ENCODE results near the gene IRS2. TPM values are rescaled to one million over a fixed set of nuclear protein-coding genes. Genes with fewer than 3 reads are reported as not detected.
A peak's percentile ranks its signal among the peaks of the same experiment; 100 is the strongest.
"Not testable (repeated sequence)": the region's sequence is repeated elsewhere in the genome, so short reads cannot be mapped to it uniquely, and the experiment has no call there.

IRS2 gene
- total and polyA plus RNA-seq, 2 donors, result 1.4 to 9.1 TPM

GRCh38 chr13:109735436-109735966 is 50.9 kb downstream of the IRS2 start:
- Histone ChIP-seq H3K27ac (ENCODE audit: low read depth in 1 of 2, low read length in 1 of 2) (no peak overlapping the region), H3K4me1 (ENCODE audit: control insufficient read depth in 2 of 2, insufficient read depth in 2 of 2, low read length in 2 of 2) (peaks cover 0 to 21% of the 10 kb centered on the region in 2 donors), H3K36me3 (ENCODE audit: control insufficient read depth in 2 of 2, insufficient read depth in 2 of 2, low read length in 1 of 2) (no peaks in the 10 kb centered on the region), H3K9me3 (ENCODE audit: control insufficient read depth in 2 of 2, insufficient read depth in 1 of 2, low read length in 1 of 2) (peaks cover 0 to 6% of the 10 kb centered on the region in 2 donors), H3K4me3 (ENCODE audit: low read length in 2 of 2) (no peak overlapping the region), H3K27me3 (ENCODE audit: control insufficient read depth in 2 of 2, insufficient read depth in 1 of 2, low read length in 1 of 2) (no peaks in the 10 kb centered on the region)
- no peak for DNase-seq (ENCODE audit: low read depth in 6 of 9, low spot score in 9 of 9)
- 65% methylated on average over 4 of the region's 4 CpGs for WGBS

- Histone ChIP-seq H3K4me1 (ENCODE audit: control insufficient read depth in 2 of 2, insufficient read depth in 2 of 2, low read length in 2 of 2) (peaks cover 0 to 26% of the 10 kb centered on the region in 2 donors), H3K27me3 (ENCODE audit: control insufficient read depth in 2 of 2, insufficient read depth in 1 of 2, low read length in 1 of 2) (no peaks in the 10 kb centered on the region), H3K4me3 (ENCODE audit: low read length in 2 of 2) (no peak overlapping the region), H3K27ac (ENCODE audit: low read depth in 1 of 2, low read length in 1 of 2) (no peak overlapping the region), H3K36me3 (ENCODE audit: control insufficient read depth in 2 of 2, insufficient read depth in 2 of 2, low read length in 1 of 2) (no peaks in the 10 kb centered on the region), H3K9me3 (ENCODE audit: control insufficient read depth in 2 of 2, insufficient read depth in 1 of 2, low read length in 1 of 2) (peaks cover 0 to 6% of the 10 kb centered on the region in 2 donors)
- DNase-seq (ENCODE audit: low read depth in 6 of 9, low spot score in 9 of 9), result peak in 1 of 9 donors; percentile 37
- 65% methylated on average over 21 of the region's 21 CpGs for WGBS
Observed at GRCh38 chr13:109734002-109734785, 52.2 kb downstream of the IRS2 start.

GRCh38 chr13:109733550-109733949 is 52.8 kb downstream of the IRS2 start:
- no peaks in the 10 kb centered on the region for H3K36me3 ChIP-seq (ENCODE audit: control insufficient read depth in 2 of 2, insufficient read depth in 2 of 2, low read length in 1 of 2)
- no peaks in the 10 kb centered on the region for H3K27me3 ChIP-seq (ENCODE audit: control insufficient read depth in 2 of 2, insufficient read depth in 1 of 2, low read length in 1 of 2)
- no peak overlapping the region for H3K4me3 ChIP-seq (ENCODE audit: low read length in 2 of 2)
- no peak for DNase-seq (ENCODE audit: low read depth in 6 of 9, low spot score in 9 of 9)
- no peak overlapping the region for H3K27ac ChIP-seq (ENCODE audit: low read depth in 1 of 2, low read length in 1 of 2)
- WGBS, result 87% methylated on average over 29 of the region's 29 CpGs
- H3K4me1 ChIP-seq (ENCODE audit: control insufficient read depth in 2 of 2, insufficient read depth in 2 of 2, low read length in 2 of 2), result peaks cover 0 to 30% of the 10 kb centered on the region in 2 donors
- peaks cover 0 to 6% of the 10 kb centered on the region in 2 donors for H3K9me3 ChIP-seq (ENCODE audit: control insufficient read depth in 2 of 2, insufficient read depth in 1 of 2, low read length in 1 of 2)

GRCh38 chr13:109732470-109733170 is 53.8 kb downstream of the IRS2 start:
- not testable (repeated sequence) for DNase-seq (ENCODE audit: low read depth in 6 of 9, low spot score in 9 of 9); H3K36me3 ChIP-seq (ENCODE audit: control insufficient read depth in 2 of 2, insufficient read depth in 2 of 2, low read length in 1 of 2); H3K4me3 ChIP-seq (ENCODE audit: low read length in 2 of 2); H3K27me3 ChIP-seq (ENCODE audit: control insufficient read depth in 2 of 2, insufficient read depth in 1 of 2, low read length in 1 of 2); H3K9me3 ChIP-seq (ENCODE audit: control insufficient read depth in 2 of 2, insufficient read depth in 1 of 2, low read length in 1 of 2); H3K27ac ChIP-seq (ENCODE audit: low read depth in 1 of 2, low read length in 1 of 2)
- peaks cover 0 to 30% of the 10 kb centered on the region in 2 donors for H3K4me1 ChIP-seq (ENCODE audit: control insufficient read depth in 2 of 2, insufficient read depth in 2 of 2, low read length in 2 of 2)
- WGBS, result 98% methylated on average over 50 of the region's 50 CpGs

GRCh38 chr13:109730812-109731335 is 55.5 kb downstream of the IRS2 start:
- no peaks in the 10 kb centered on the region for H3K27me3 ChIP-seq (ENCODE audit: control insufficient read depth in 2 of 2, insufficient read depth in 1 of 2, low read length in 1 of 2)
- no peak for DNase-seq (ENCODE audit: low read depth in 6 of 9, low spot score in 9 of 9)
- H3K27ac ChIP-seq (ENCODE audit: low read depth in 1 of 2, low read length in 1 of 2), result no peak overlapping the region
- no peaks in the 10 kb centered on the region for H3K36me3 ChIP-seq (ENCODE audit: control insufficient read depth in 2 of 2, insufficient read depth in 2 of 2, low read length in 1 of 2)
- peaks cover 0 to 6% of the 10 kb centered on the region in 2 donors for H3K9me3 ChIP-seq (ENCODE audit: control insufficient read depth in 2 of 2, insufficient read depth in 1 of 2, low read length in 1 of 2)
- H3K4me3 ChIP-seq (ENCODE audit: low read length in 2 of 2), result no peak overlapping the region
- 98% methylated on average over 13 of the region's 13 CpGs for WGBS
- peaks cover 0 to 30% of the 10 kb centered on the region in 2 donors for H3K4me1 ChIP-seq (ENCODE audit: control insufficient read depth in 2 of 2, insufficient read depth in 2 of 2, low read length in 2 of 2)

- no peak overlapping the region for H3K27ac ChIP-seq (ENCODE audit: low read depth in 1 of 2, low read length in 1 of 2)
- peaks cover 0 to 27% of the 10 kb centered on the region in 2 donors for H3K4me1 ChIP-seq (ENCODE audit: control insufficient read depth in 2 of 2, insufficient read depth in 2 of 2, low read length in 2 of 2)
- no peak for DNase-seq (ENCODE audit: low read depth in 6 of 9, low spot score in 9 of 9)
- peaks cover 0 to 6% of the 10 kb centered on the region in 2 donors for H3K9me3 ChIP-seq (ENCODE audit: control insufficient read depth in 2 of 2, insufficient read depth in 1 of 2, low read length in 1 of 2)
- no peaks in the 10 kb centered on the region for H3K27me3 ChIP-seq (ENCODE audit: control insufficient read depth in 2 of 2, insufficient read depth in 1 of 2, low read length in 1 of 2)
- H3K36me3 ChIP-seq (ENCODE audit: control insufficient read depth in 2 of 2, insufficient read depth in 2 of 2, low read length in 1 of 2), result no peaks in the 10 kb centered on the region
- H3K4me3 ChIP-seq (ENCODE audit: low read length in 2 of 2), result no peak overlapping the region
- WGBS, result 95% methylated on average over 17 of the region's 17 CpGs
Observed at GRCh38 chr13:109728791-109729731, 57.3 kb downstream of the IRS2 start.

- no peak overlapping the region for H3K27ac ChIP-seq (ENCODE audit: low read depth in 1 of 2, low read length in 1 of 2)
- peaks cover 0 to 19% of the 10 kb centered on the region in 2 donors for H3K4me1 ChIP-seq (ENCODE audit: control insufficient read depth in 2 of 2, insufficient read depth in 2 of 2, low read length in 2 of 2)
- 96% methylated on average over 10 of the region's 10 CpGs for WGBS
- peaks cover 0 to 6% of the 10 kb centered on the region in 2 donors for H3K9me3 ChIP-seq (ENCODE audit: control insufficient read depth in 2 of 2, insufficient read depth in 1 of 2, low read length in 1 of 2)
- H3K36me3 ChIP-seq (ENCODE audit: control insufficient read depth in 2 of 2, insufficient read depth in 2 of 2, low read length in 1 of 2), result no peaks in the 10 kb centered on the region
- DNase-seq (ENCODE audit: low read depth in 6 of 9, low spot score in 9 of 9), result no peak
- H3K27me3 ChIP-seq (ENCODE audit: control insufficient read depth in 2 of 2, insufficient read depth in 1 of 2, low read length in 1 of 2), result no peaks in the 10 kb centered on the region
- no peak overlapping the region for H3K4me3 ChIP-seq (ENCODE audit: low read length in 2 of 2)
Observed at GRCh38 chr13:109728061-109728460, 58.3 kb downstream of the IRS2 start.

- Histone ChIP-seq H3K4me3 (ENCODE audit: low read length in 2 of 2) (no peak overlapping the region), H3K9me3 (ENCODE audit: control insufficient read depth in 2 of 2, insufficient read depth in 1 of 2, low read length in 1 of 2) (peaks cover 0 to 3% of the 10 kb centered on the region in 2 donors), H3K27me3 (ENCODE audit: control insufficient read depth in 2 of 2, insufficient read depth in 1 of 2, low read length in 1 of 2) (no peaks in the 10 kb centered on the region), H3K36me3 (ENCODE audit: control insufficient read depth in 2 of 2, insufficient read depth in 2 of 2, low read length in 1 of 2) (no peaks in the 10 kb centered on the region), H3K4me1 (ENCODE audit: control insufficient read depth in 2 of 2, insufficient read depth in 2 of 2, low read length in 2 of 2) (peaks cover 0 to 19% of the 10 kb centered on the region in 2 donors), H3K27ac (ENCODE audit: low read depth in 1 of 2, low read length in 1 of 2) (no peak overlapping the region)
- no peak for DNase-seq (ENCODE audit: low read depth in 6 of 9, low spot score in 9 of 9)
- WGBS, result 96% methylated on average over 5 of the region's 5 CpGs
Observed at GRCh38 chr13:109727251-109727650, 59.1 kb downstream of the IRS2 start.
